GM19463 (cell line): Measurements from ENCODE around the gene SLC4A2.

Source experiments
- ATAC-seq: cut with Tn5 transposase; IDR thresholded peaks from one replicate; pipeline ENCODE4 v1.9.1; 2021; ENCODE audit warnings: mild to moderate bottlenecking, moderate library complexity; ENCODE audit not compliant: unreplicated experiment

SLC4A2 gene

GRCh38 chr7:151045262-151045661, 14.1 kb upstream of the SLC4A2 start:
- ATAC-seq, result no peak

GRCh38 chr7:151045967-151046366, 13.4 kb upstream of the SLC4A2 start:
- no peak for ATAC-seq

- no peak for ATAC-seq
Measured at GRCh38 chr7:151046603-151047573, 12.5 kb upstream of the SLC4A2 start.

- no peak for ATAC-seq
Measured at GRCh38 chr7:151047976-151048815, 11.2 kb upstream of the SLC4A2 start, which contains the start of gene ASIC3. Gene ASIC3 (plus strand): TSS chr7:151048531. CDS start chr7:151048886, 355 bp downstream.

- ATAC-seq, result no peak
Measured at GRCh38 chr7:151048911-151049463, 10.4 kb upstream of the SLC4A2 start.

GRCh38 chr7:151051108-151051507, 8.3 kb upstream of the SLC4A2 start:
- no peak for ATAC-seq

- ATAC-seq, result no peak
Measured at GRCh38 chr7:151053096-151053495, 6.3 kb upstream of the SLC4A2 start.

GRCh38 chr7:151053751-151054150, 5.6 kb upstream of the SLC4A2 start:
- no peak for ATAC-seq

GRCh38 chr7:151056283-151056665, 3.1 kb upstream of the SLC4A2 start:
- no peak for ATAC-seq

- ATAC-seq, result no peak
Measured at GRCh38 chr7:151056666-151057505, 2.5 kb upstream of the SLC4A2 start.

GRCh38 chr7:151057506-151057988, 1.8 kb upstream of the SLC4A2 start, which contains the start of gene CDK5:
Gene CDK5 (minus strand): TSS chr7:151057897. CDS start chr7:151057848, 49 bp downstream.
- ATAC-seq, result peak; percentile 10

- ATAC-seq, result peak; percentile 84
Measured at GRCh38 chr7:151057989-151058780, 1.2 kb upstream of the SLC4A2 start.

GRCh38 chr7:151058781-151059366, 515 bp upstream of the SLC4A2 start:
- ATAC-seq, result no peak

- no peak for ATAC-seq
Measured at GRCh38 chr7:151060113-151060415, 675 bp downstream of the SLC4A2 start.

- ATAC-seq, result no peak
Measured at GRCh38 chr7:151060416-151061212, 1.2 kb downstream of the SLC4A2 start.

- ATAC-seq, result no peak
Measured at GRCh38 chr7:151061213-151062110, 2.1 kb downstream of the SLC4A2 start.

GRCh38 chr7:151062111-151062398, 2.7 kb downstream of the SLC4A2 start:
- ATAC-seq, result no peak
